ENCODE data around the gene OAT. TPM values are rescaled to one million over a fixed set of nuclear protein-coding genes. Genes with fewer than 3 reads are reported as not detected.

Gene OAT
- total and polyA plus RNA-seq, 10 of the 15 experiments (the other 5 are each of a cell fraction or from before 2014, with no cell fraction given) = 1.2 to 9.8 (median 1.6) TPM

DNA sequence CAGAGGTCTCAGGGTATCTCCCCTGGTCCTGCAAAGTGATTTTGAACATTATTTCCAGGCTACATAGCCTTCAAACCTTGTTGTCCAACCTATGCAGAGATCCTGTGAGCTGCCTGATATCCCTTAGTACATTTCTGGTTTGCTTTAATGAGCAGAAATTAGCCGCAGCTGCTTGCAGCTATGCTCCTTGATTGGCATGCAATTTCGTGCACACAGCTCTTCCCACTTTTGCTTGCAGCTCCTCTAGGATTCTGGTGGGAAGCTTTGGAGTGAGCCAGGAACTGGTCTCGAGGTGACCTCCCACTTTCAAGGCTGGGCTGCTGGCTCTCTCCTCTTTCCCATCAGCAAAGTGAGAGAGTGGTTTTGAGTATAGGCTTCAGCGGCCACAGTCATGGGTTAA, 45.8 kb downstream of the OAT start:
- Histone ChIP-seq H3K27ac (ENCODE audit: control insufficient read depth, insufficient read depth) (no peak overlapping the region), H3K4me3 (no peak overlapping the region), H3K36me3 (ENCODE audit: control insufficient read depth in 2 of 2, insufficient read depth in 2 of 2, low read length in 1 of 2) (no peaks in the 10 kb centered on the region), H3K4me2 (ENCODE audit: control insufficient read depth, insufficient read depth) (no peak overlapping the region), H2AFZ (ENCODE audit: control insufficient read depth, low read depth, low read length) (no peak overlapping the region), H3K27me3 (replicated peaks in 1 of 2; ENCODE audit: control insufficient read depth in 2 of 2, insufficient read depth in 2 of 2, low read length in 1 of 2) (peaks cover 0 to 3% of the 10 kb centered on the region in 2 experiments; a peak in 2 of 4 replicates), H3K9ac (ENCODE audit: control insufficient read depth, insufficient read depth, low read length) (no peak overlapping the region), H4K20me1 (ENCODE audit: control insufficient read depth, insufficient read depth) (no peaks in the 10 kb centered on the region), H3K9me3 (replicated peaks; ENCODE audit: control insufficient read depth, insufficient read depth, low read length) (no peaks in the 10 kb centered on the region; the same call in 2 of the 3 replicates), H3K4me1 (ENCODE audit: control insufficient read depth, insufficient read depth, low read length) (no peaks in the 10 kb centered on the region; the same call in 1 of the 2 replicates), H3K79me2 (ENCODE audit: control insufficient read depth, insufficient read depth, low read length) (no peaks in the 10 kb centered on the region)
- ChIA-PET POLR2A (no interaction called here), RAD21 (ENCODE audit: unreplicated experiment) (no interaction called here), SMC1A (ENCODE audit: uncharacterized antibody, unreplicated experiment) (interaction anchor here (0.5 kb wide), 1 partner anchor 609 kb away, joined by 3 read pairs; no protein-coding TSS in a partner anchor), CTCF (no interaction called here)
- FAIRE-seq = no peak
- no peak for DNase-seq (ENCODE audit: low read depth, low spot score)
- BruUV-seq (replicated peaks) = no TSS peak
- no peak for ATAC-seq
- TF ChIP-seq MXI1 (IDR thresholded peaks at IDR 0.05; ENCODE audit: low read depth, low read length) (no peak), SMARCA5 (IDR thresholded peaks at IDR 0.05) (no peak), PML (IDR thresholded peaks at IDR 0.05; ENCODE audit: low read length) (no peak), EGR1 (IDR thresholded peaks at IDR 0.05; ENCODE audit: borderline replicate concordance in 1 of 2, low read depth in 2 of 2, low read length in 2 of 2) (no peak)
- intact Hi-C loops (cut with micrococcal nuclease; ENCODE audit: unreplicated experiment) (no loop called here), in situ Hi-C loops (cut with MboI) (no loop called here)
- 45% methylated on average over 4 of the region's 4 CpGs for WGBS (ENCODE audit: insufficient coverage, insufficient replicate concordance, low lambda C conversion rate, missing lambda C conversion rate)

DNA sequence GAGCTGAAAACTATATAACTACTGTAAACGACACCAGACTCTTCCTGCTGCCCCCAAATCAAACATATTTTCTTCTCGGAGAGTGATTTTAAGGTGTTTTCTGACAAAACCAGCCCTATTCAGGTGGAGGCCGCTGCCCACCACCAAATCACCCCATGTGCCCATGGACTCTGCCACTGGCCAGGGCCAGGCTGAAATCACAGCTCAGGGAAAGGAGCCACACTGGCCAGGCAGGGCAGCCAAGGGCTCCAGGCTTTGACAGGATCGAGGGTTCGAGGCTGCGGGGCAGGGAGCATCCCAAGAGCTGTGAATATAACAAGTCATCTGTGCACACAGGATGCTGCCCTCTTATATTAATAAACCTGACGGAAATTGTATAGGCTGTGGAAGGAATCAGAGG, 48.3 kb downstream of the OAT start:
- no peak for FAIRE-seq
- no peak overlapping the region for H3K9ac ChIP-seq (ENCODE audit: control insufficient read depth, insufficient read depth, low read length)
- ChIA-PET SMC1A (ENCODE audit: uncharacterized antibody, unreplicated experiment) (interaction anchor here (2.0 kb wide), 1 partner anchor 13 kb away, joined by 6 read pairs; no protein-coding TSS in a partner anchor), CTCF (no interaction called here), POLR2A (no interaction called here), RAD21 (ENCODE audit: unreplicated experiment) (no interaction called here)
- no peak overlapping the region for H2AFZ ChIP-seq (ENCODE audit: control insufficient read depth, low read depth, low read length)
- in situ Hi-C loops (cut with MboI) (no loop called here), intact Hi-C loops (cut with micrococcal nuclease; ENCODE audit: unreplicated experiment) (no loop called here)
- H3K79me2 ChIP-seq (ENCODE audit: control insufficient read depth, insufficient read depth, low read length) = no peaks in the 10 kb centered on the region
- H3K4me1 ChIP-seq (ENCODE audit: control insufficient read depth, insufficient read depth, low read length) = peaks cover 6% of the 10 kb centered on the region; the same call in 1 of the 2 replicates
- no peak for DNase-seq (ENCODE audit: low read depth, low spot score)
- H3K27ac ChIP-seq (ENCODE audit: control insufficient read depth, insufficient read depth) = no peak overlapping the region
- no peaks in the 10 kb centered on the region for H4K20me1 ChIP-seq (ENCODE audit: control insufficient read depth, insufficient read depth)
- no TSS peak for BruUV-seq (replicated peaks)
- no peak overlapping the region for H3K4me2 ChIP-seq (ENCODE audit: control insufficient read depth, insufficient read depth)
- no peak for ATAC-seq
- H3K9me3 ChIP-seq (replicated peaks; ENCODE audit: control insufficient read depth, insufficient read depth, low read length) = no peaks in the 10 kb centered on the region; the same call in 2 of the 3 replicates
- H3K27me3 ChIP-seq (replicated peaks in 1 of 2; ENCODE audit: control insufficient read depth in 2 of 2, insufficient read depth in 2 of 2, low read length in 1 of 2) = peaks cover 3% of the 10 kb centered on the region in 2 experiments; a peak in 2 of 4 replicates
- WGBS (ENCODE audit: insufficient coverage, insufficient replicate concordance, low lambda C conversion rate, missing lambda C conversion rate) = 45% methylated on average over 7 of the region's 7 CpGs
- no peaks in the 10 kb centered on the region for H3K36me3 ChIP-seq (ENCODE audit: control insufficient read depth in 2 of 2, insufficient read depth in 2 of 2, low read length in 1 of 2)
- H3K4me3 ChIP-seq = no peak overlapping the region
- TF ChIP-seq ZNF207 (IDR thresholded peaks at IDR 0.05; ENCODE audit: borderline replicate concordance) (no peak), STAT3 (IDR thresholded peaks at IDR 0.05; ENCODE audit: low read depth, low read length) (no peak), NFYB (IDR thresholded peaks at IDR 0.05; ENCODE audit: insufficient read depth, low read depth, low read length) (no peak)
- TF ChIP-seq, protein P1, sequence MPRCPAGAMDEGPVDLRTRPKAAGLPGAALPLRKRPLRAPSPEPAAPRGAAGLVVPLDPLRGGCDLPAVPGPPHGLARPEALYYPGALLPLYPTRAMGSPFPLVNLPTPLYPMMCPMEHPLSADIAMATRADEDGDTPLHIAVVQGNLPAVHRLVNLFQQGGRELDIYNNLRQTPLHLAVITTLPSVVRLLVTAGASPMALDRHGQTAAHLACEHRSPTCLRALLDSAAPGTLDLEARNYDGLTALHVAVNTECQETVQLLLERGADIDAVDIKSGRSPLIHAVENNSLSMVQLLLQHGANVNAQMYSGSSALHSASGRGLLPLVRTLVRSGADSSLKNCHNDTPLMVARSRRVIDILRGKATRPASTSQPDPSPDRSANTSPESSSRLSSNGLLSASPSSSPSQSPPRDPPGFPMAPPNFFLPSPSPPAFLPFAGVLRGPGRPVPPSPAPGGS (IDR thresholded peaks at IDR 0.05; ENCODE audit: borderline replicate concordance, insufficient read depth, low read depth, low read length, poor library complexity, severe bottlenecking) = no peak
- TF ChIP-seq, protein P2, sequence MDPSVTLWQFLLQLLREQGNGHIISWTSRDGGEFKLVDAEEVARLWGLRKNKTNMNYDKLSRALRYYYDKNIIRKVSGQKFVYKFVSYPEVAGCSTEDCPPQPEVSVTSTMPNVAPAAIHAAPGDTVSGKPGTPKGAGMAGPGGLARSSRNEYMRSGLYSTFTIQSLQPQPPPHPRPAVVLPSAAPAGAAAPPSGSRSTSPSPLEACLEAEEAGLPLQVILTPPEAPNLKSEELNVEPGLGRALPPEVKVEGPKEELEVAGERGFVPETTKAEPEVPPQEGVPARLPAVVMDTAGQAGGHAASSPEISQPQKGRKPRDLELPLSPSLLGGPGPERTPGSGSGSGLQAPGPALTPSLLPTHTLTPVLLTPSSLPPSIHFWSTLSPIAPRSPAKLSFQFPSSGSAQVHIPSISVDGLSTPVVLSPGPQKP (IDR thresholded peaks at IDR 0.05; ENCODE audit: low read depth, low read length) = no peak
- TF ChIP-seq, protein P3, sequence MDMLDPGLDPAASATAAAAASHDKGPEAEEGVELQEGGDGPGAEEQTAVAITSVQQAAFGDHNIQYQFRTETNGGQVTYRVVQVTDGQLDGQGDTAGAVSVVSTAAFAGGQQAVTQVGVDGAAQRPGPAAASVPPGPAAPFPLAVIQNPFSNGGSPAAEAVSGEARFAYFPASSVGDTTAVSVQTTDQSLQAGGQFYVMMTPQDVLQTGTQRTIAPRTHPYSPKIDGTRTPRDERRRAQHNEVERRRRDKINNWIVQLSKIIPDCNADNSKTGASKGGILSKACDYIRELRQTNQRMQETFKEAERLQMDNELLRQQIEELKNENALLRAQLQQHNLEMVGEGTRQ (IDR thresholded peaks at IDR 0.05; ENCODE audit: borderline replicate concordance, low read depth, low read length) = no peak
- TF ChIP-seq, protein P4, sequence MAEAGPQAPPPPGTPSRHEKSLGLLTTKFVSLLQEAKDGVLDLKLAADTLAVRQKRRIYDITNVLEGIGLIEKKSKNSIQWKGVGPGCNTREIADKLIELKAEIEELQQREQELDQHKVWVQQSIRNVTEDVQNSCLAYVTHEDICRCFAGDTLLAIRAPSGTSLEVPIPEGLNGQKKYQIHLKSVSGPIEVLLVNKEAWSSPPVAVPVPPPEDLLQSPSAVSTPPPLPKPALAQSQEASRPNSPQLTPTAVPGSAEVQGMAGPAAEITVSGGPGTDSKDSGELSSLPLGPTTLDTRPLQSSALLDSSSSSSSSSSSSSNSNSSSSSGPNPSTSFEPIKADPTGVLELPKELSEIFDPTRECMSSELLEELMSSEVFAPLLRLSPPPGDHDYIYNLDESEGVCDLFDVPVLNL (IDR thresholded peaks at IDR 0.05; ENCODE audit: low read depth, low read length) = no peak
- TF ChIP-seq, protein P5, sequence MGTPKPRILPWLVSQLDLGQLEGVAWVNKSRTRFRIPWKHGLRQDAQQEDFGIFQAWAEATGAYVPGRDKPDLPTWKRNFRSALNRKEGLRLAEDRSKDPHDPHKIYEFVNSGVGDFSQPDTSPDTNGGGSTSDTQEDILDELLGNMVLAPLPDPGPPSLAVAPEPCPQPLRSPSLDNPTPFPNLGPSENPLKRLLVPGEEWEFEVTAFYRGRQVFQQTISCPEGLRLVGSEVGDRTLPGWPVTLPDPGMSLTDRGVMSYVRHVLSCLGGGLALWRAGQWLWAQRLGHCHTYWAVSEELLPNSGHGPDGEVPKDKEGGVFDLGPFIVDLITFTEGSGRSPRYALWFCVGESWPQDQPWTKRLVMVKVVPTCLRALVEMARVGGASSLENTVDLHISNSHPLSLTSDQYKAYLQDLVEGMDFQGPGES (IDR thresholded peaks at IDR 0.05) = no peak

Data from GM12878 (cell line).